IMR-90 (cell line): ENCODE results near the gene NDP. TPM values are rescaled to one million over a fixed set of nuclear protein-coding genes. Genes with fewer than 3 reads are reported as not detected.

ENCODE experiments used
- ATAC-seq: fragments of 200-7000 bp; cut with Tn5 transposase; 2 replicates; pipeline ENCODE4 v1.9.1; 2020; ENCODE audit warnings: low read depth, mild to moderate bottlenecking, moderate library complexity
- BruUV-seq: library from RNA; stranded (reverse); fragments of 400-500 nt; replicated peaks from 2 replicates; lab custom pipeline; 2021; lab: Mats Ljungman, UMichigan
- CTCF ChIA-PET: fragments of 300-600 bp; formaldehyde crosslinking; extraction: SDS; loops from one replicate; lab custom pipeline; 2021; ENCODE audit warnings: antibody characterized with exemption; lab: Yijun Ruan, JAX
- POLR2A ChIA-PET: fragments of 300-600 bp; sonication (Branson Sonifier 250); formaldehyde crosslinking; loops from one replicate; lab custom pipeline; 2022; ENCODE audit warnings: antibody characterized with exemption; ENCODE audit not compliant: unreplicated experiment; lab: Charles Lee
- DNase-seq: peaks from one replicate; pipeline ENCODE4 v3.0.0; 2013
- H2AFZ ChIP-seq: replicated peaks from 2 replicates; pipeline ENCODE3; 2013; ENCODE audit warnings: low read length, mild to moderate bottlenecking; ENCODE audit not compliant: poor library complexity
- H2AK5ac ChIP-seq: 2 replicates; pipeline ENCODE4 v1.6.1; 2013; ENCODE audit warnings: low read depth, low read length, inconsistent platforms
- H2AK9ac ChIP-seq: replicated peaks from 2 replicates; pipeline ENCODE3; 2013; ENCODE audit warnings: mild to moderate bottlenecking, low read depth, low read length, moderate library complexity; ENCODE audit not compliant: poor library complexity
- H2BK120ac ChIP-seq: 2 replicates; pipeline ENCODE4 v1.6.1; 2013; ENCODE audit warnings: low read depth, low read length, inconsistent platforms
- H2BK15ac ChIP-seq: 3 replicates; pipeline ENCODE4 v1.6.1; 2013; ENCODE audit warnings: low read depth, low read length, inconsistent platforms
- H2BK20ac ChIP-seq: 2 replicates; pipeline ENCODE4 v1.6.1; 2013; ENCODE audit warnings: low read depth, mild to moderate bottlenecking, inconsistent platforms, low read length, moderate library complexity
- H2BK5ac ChIP-seq: 2 replicates; pipeline ENCODE4 v1.6.1; 2013; ENCODE audit warnings: mild to moderate bottlenecking, low read depth, low read length, inconsistent platforms; ENCODE audit not compliant: poor library complexity, severe bottlenecking
- H3K14ac ChIP-seq: replicated peaks from 2 replicates; pipeline ENCODE4 v1.6.1; 2013; ENCODE audit warnings: low read depth, low read length, inconsistent platforms
- H3K18ac ChIP-seq: 2 replicates; pipeline ENCODE4 v1.6.1; 2013; ENCODE audit warnings: low read depth, low read length, control low read depth
- H3K23ac ChIP-seq: 2 replicates; pipeline ENCODE4 v1.6.1; 2013; ENCODE audit warnings: low read depth, low read length, inconsistent platforms
- H3K27ac ChIP-seq: 2 replicates; pipeline ENCODE4 v1.5.1; 2013; ENCODE audit warnings: mild to moderate bottlenecking, control low read depth, low read length; ENCODE audit not compliant: insufficient read depth
- H3K27me3 ChIP-seq: 2 replicates; pipeline ENCODE4 v1.6.1; 2013; ENCODE audit warnings: low read length; ENCODE audit not compliant: control insufficient read depth, insufficient read depth
- H3K36me3 ChIP-seq: 2 replicates; pipeline ENCODE4 v1.6.1; 2013; ENCODE audit warnings: low read length, mixed read lengths; ENCODE audit not compliant: control insufficient read depth, insufficient read depth
- H3K4ac ChIP-seq: 2 replicates; pipeline ENCODE4 v1.6.1; 2013; ENCODE audit warnings: low read depth, low read length, inconsistent platforms
- H3K4me1 ChIP-seq: 2 replicates; pipeline ENCODE4 v1.6.1; 2013; ENCODE audit warnings: low read length, mixed read lengths; ENCODE audit not compliant: control insufficient read depth, insufficient read depth
- H3K4me2 ChIP-seq: 2 replicates; pipeline ENCODE4 v1.6.1; 2013; ENCODE audit warnings: low read depth, mild to moderate bottlenecking, control low read depth, low read length, moderate library complexity
- H3K4me3 ChIP-seq: 2 replicates; pipeline ENCODE4 v1.5.1; 2013; ENCODE audit warnings: low read depth, mild to moderate bottlenecking, control low read depth, low read length, moderate library complexity; ENCODE audit not compliant: insufficient read depth
- H3K56ac ChIP-seq: 2 replicates; pipeline ENCODE4 v1.6.1; 2013; ENCODE audit warnings: low read length, inconsistent platforms; ENCODE audit not compliant: insufficient read depth; ENCODE audit errors: extremely low read depth
- H3K79me1 ChIP-seq, 2 experiments: 2 replicates each; pipeline ENCODE4 v1.6.1; 2013; ENCODE audit warnings: low read length in 2 of 2, inconsistent platforms in 1 of 2, low read depth in 1 of 2
- H3K9ac ChIP-seq: 2 replicates; pipeline ENCODE4 v1.6.1; 2013; ENCODE audit warnings: low read depth, low read length, control low read depth
- H3K9me1 ChIP-seq: 2 replicates; pipeline ENCODE4 v1.6.1; 2013; ENCODE audit warnings: low read length, inconsistent platforms; ENCODE audit not compliant: insufficient read depth
- H3K9me3 ChIP-seq: 2 replicates; pipeline ENCODE4 v1.6.1; 2013; ENCODE audit warnings: low read length; ENCODE audit not compliant: control insufficient read depth, insufficient read depth
- H4K20me1 ChIP-seq: 2 replicates; pipeline ENCODE4 v1.6.1; 2013; ENCODE audit warnings: low read length, inconsistent platforms; ENCODE audit not compliant: insufficient read depth
- H4K5ac ChIP-seq: 2 replicates; pipeline ENCODE4 v1.6.1; 2013; ENCODE audit warnings: mild to moderate bottlenecking, low read depth, low read length, control low read depth
- H4K8ac ChIP-seq, 2 experiments: 2 replicates each; pipeline ENCODE4 v1.6.1; 2013; ENCODE audit warnings: low read depth in 2 of 2, low read length in 2 of 2, control low read depth in 1 of 2, inconsistent platforms in 1 of 2
- H4K91ac ChIP-seq: 2 replicates; pipeline ENCODE4 v1.6.1; 2013; ENCODE audit warnings: low read depth, low read length, inconsistent platforms; ENCODE audit not compliant: insufficient read depth
- BHLHE40 ChIP-seq: fragments of 150-350 bp; IDR thresholded peaks from 2 replicates; pipeline ENCODE4 v1.6.1; 2016; ENCODE audit warnings: mild to moderate bottlenecking, low read depth, low read length
- MAFK ChIP-seq: IDR thresholded peaks from 2 replicates; pipeline ENCODE4 v1.6.1; 2012; ENCODE audit warnings: low read depth, low read length, improper control_type of control experiment
- MAZ ChIP-seq: IDR thresholded peaks from 2 replicates; pipeline ENCODE4 v1.6.1; 2012; ENCODE audit warnings: low read depth, mild to moderate bottlenecking, low read length, improper control_type of control experiment, moderate library complexity, borderline replicate concordance
- WGBS, 2 experiments: methylation state at CpG; one replicate each; pipeline versions ENCODE4 v1.1.5 to v1.1.7; 2013; ENCODE audit warnings: missing lambda C conversion rate in 2 of 2; ENCODE audit not compliant: insufficient read length in 1 of 2; ENCODE audit errors: extremely low coverage in 2 of 2; 5-methylcytosine and 5-hydroxymethylcytosine counted together
- dilution Hi-C: fragments of 300-500 bp; cut with HindIII; formaldehyde crosslinking; loops from one replicate; pipeline ENCODE4 v1.14.3; 2018; ENCODE audit warnings: low sequenced_read_pairs; ENCODE audit not compliant: unreplicated experiment
- in situ Hi-C: fragments of 300-500 bp; cut with MboI; formaldehyde crosslinking; loops from 3 replicates; pipeline ENCODE4 v1.14.3; 2019; ENCODE audit warnings: low sequenced_read_pairs, inconsistent platforms, mixed read lengths
- intact Hi-C: fragments of 100-400 bp; cut with micrococcal nuclease; formaldehyde crosslinking; loops from 2 replicates; pipeline ENCODE4 v1.10.0; 2022
- polyA plus RNA-seq, 3 experiments: library from polyadenylated mRNA; depleted of rRNA; stranded (reverse); fragments of >200 nt; gene quantifications; 2 replicates each; pipeline ENCODE4 v1.2.3, GENCODE V29; 2012; ENCODE audit warnings: low replicate concordance in 1 of 3
- total RNA-seq: library from RNA; depleted of rRNA; stranded (reverse); fragments of >200 nt; gene quantifications from 2 replicates; pipeline ENCODE4 v1.2.3, GENCODE V29; 2012

NDP gene
- total and polyA plus RNA-seq, 2 of the 4 experiments (the other 2 are of a cell fraction) = 0.36 to 0.39 TPM

DNA sequence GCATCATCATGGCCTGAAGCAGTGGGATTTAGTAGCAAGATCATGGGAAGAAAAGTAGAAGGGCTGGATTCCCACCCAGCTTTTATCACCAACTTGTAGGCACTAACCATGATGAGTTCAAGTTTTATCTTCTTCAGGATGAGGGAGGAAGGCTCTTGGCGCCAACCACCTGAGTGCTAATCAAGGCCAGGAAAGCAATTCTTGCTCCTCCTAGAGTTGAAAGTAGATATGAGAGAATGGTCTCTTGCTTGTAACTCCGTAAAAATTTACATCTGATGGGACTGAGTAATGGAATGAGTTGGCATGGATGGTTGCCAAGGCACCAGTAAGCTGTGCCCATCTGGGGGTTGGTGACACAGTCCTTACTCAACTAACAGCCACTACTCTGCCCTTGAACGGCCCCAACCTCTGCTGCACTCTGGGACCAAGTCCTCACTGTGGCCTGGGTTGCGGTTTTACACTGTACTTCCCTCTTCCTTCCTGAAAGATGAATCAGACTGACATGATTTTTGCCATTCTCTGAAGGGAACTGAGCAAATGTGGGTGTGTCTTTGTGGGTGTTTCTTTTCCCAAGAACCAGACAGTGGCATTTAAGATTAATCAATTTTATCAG lies 39.4 kb upstream of the NDP start:
- Histone ChIP-seq H3K18ac (no peak overlapping the region), H4K8ac (no peak overlapping the region), H3K23ac (no peak overlapping the region), H3K27ac (no peak overlapping the region), H3K79me1 (no peaks in the 10 kb centered on the region), H3K56ac (no peak overlapping the region), H3K4me2 (no peak overlapping the region), H2AFZ (peak overlapping the region; percentile 32), H3K9me3 (no peaks in the 10 kb centered on the region), H2BK20ac (no peak overlapping the region), H3K9me1 (no peaks in the 10 kb centered on the region), H2BK15ac (no peak overlapping the region), H3K4me3 (no peak overlapping the region), H3K36me3 (no peaks in the 10 kb centered on the region), H3K4ac (no peak overlapping the region), H3K4me1 (no peaks in the 10 kb centered on the region), H3K14ac (no peak overlapping the region), H2AK9ac (no peak overlapping the region), H4K5ac (no peak overlapping the region), H3K9ac (no peak overlapping the region), H3K27me3 (no peaks in the 10 kb centered on the region; the same call in 1 of the 2 replicates), H2AK5ac (no peak overlapping the region), H4K91ac (no peak overlapping the region), H2BK120ac (no peak overlapping the region), H2BK5ac (no peak overlapping the region), H4K20me1 (no peaks in the 10 kb centered on the region)
- peak; percentile 81 for ATAC-seq
- in situ Hi-C loops (no loop called here), dilution Hi-C loops (no loop called here), intact Hi-C loops (no loop called here)
- peak; percentile 41 for DNase-seq
- no CpG with 5 or more reads among the region's 4 CpGs for WGBS, 2 experiments
- ChIA-PET CTCF (no interaction called here), POLR2A (no interaction called here)
- TF ChIP-seq MAZ = no peak
- TF ChIP-seq MAFK = no peak
- TF ChIP-seq BHLHE40 = no peak
- BruUV-seq = no TSS peak
